ENCODE measurements around the gene PEX14. TPM values are rescaled to one million over a fixed set of nuclear protein-coding genes. Genes with fewer than 3 reads are reported as not detected.

The PEX14 gene
- total RNA-seq, 1 donor from 2014 or later = 17.8 TPM

GRCh38 chr1:10578070-10578469 lies 103.3 kb downstream of the PEX14 start:
- ChIA-PET CTCF (no interaction called here), POLR2A (no interaction called here)
- Mint-ChIP-seq H3K27ac (no peak overlapping the region), H3K4me1 (no peaks in the 10 kb centered on the region), H3K36me3 (ENCODE audit: low read depth) (peaks cover 18% of the 10 kb centered on the region), H3K4me3 (no peak overlapping the region), H3K27me3 (no peaks in the 10 kb centered on the region), H3K9me3 (no peaks in the 10 kb centered on the region)
- DNase-seq (no peak), ATAC-seq (ENCODE audit: low read depth) (no peak)
- TF ChIP-seq CTCF (IDR thresholded peaks at IDR 0.05) = no peak
- intact Hi-C loops (cut with micrococcal nuclease) = no loop called here

GRCh38 chr1:10583641-10584040 lies 108.9 kb downstream of the PEX14 start:
- Mint-ChIP-seq H3K9me3 (no peaks in the 10 kb centered on the region), H3K27me3 (no peaks in the 10 kb centered on the region), H3K4me1 (no peaks in the 10 kb centered on the region), H3K36me3 (ENCODE audit: low read depth) (peaks cover 6% of the 10 kb centered on the region), H3K27ac (no peak overlapping the region), H3K4me3 (no peak overlapping the region)
- ATAC-seq (ENCODE audit: low read depth) (no peak), DNase-seq (no peak)
- ChIA-PET CTCF (no interaction called here), POLR2A (no interaction called here)
- no peak for TF ChIP-seq CTCF (IDR thresholded peaks at IDR 0.05)
- intact Hi-C loops (cut with micrococcal nuclease) = no loop called here

GRCh38 chr1:10585242-10585641 lies 110.5 kb downstream of the PEX14 start:
- no peaks in the 10 kb centered on the region for H3K4me1 Mint-ChIP-seq
- intact Hi-C loops (cut with micrococcal nuclease) = no loop called here
- DNase-seq = no peak
- peaks cover 1% of the 10 kb centered on the region for H3K36me3 Mint-ChIP-seq (ENCODE audit: low read depth)
- ChIA-PET POLR2A (no interaction called here), CTCF (no interaction called here)
- no peak overlapping the region for H3K27ac Mint-ChIP-seq
- H3K4me3 Mint-ChIP-seq = no peak overlapping the region
- TF ChIP-seq CTCF (IDR thresholded peaks at IDR 0.05) = no peak
- no peak for ATAC-seq (ENCODE audit: low read depth)
- H3K27me3 Mint-ChIP-seq = no peaks in the 10 kb centered on the region
- H3K9me3 Mint-ChIP-seq = no peaks in the 10 kb centered on the region

- CTCF ChIA-PET = no interaction called here
- DNase-seq (no peak), ATAC-seq (ENCODE audit: low read depth) (no peak)
- no peak for TF ChIP-seq CTCF (IDR thresholded peaks at IDR 0.05)
- Mint-ChIP-seq H3K9me3 (no peaks in the 10 kb centered on the region), H3K4me3 (no peak overlapping the region), H3K36me3 (ENCODE audit: low read depth) (peaks cover 1% of the 10 kb centered on the region), H3K27ac (no peak overlapping the region), H3K27me3 (no peaks in the 10 kb centered on the region), H3K4me1 (no peaks in the 10 kb centered on the region)
- intact Hi-C loops (cut with micrococcal nuclease) = no loop called here
- POLR2A ChIA-PET = no interaction called here
Observed at GRCh38 chr1:10586125-10586524, 111.4 kb downstream of the PEX14 start.

GRCh38 chr1:10588640-10589039 lies 113.9 kb downstream of the PEX14 start:
- H3K4me3 Mint-ChIP-seq = no peak overlapping the region
- CTCF ChIA-PET = no interaction called here
- intact Hi-C loops (cut with micrococcal nuclease) = no loop called here
- no peak for DNase-seq
- POLR2A ChIA-PET = no interaction called here
- H3K27ac Mint-ChIP-seq = no peak overlapping the region
- no peak for ATAC-seq (ENCODE audit: low read depth)
- H3K4me1 Mint-ChIP-seq = no peaks in the 10 kb centered on the region
- TF ChIP-seq CTCF (IDR thresholded peaks at IDR 0.05) = no peak
- H3K9me3 Mint-ChIP-seq = no peaks in the 10 kb centered on the region
- peaks cover 1% of the 10 kb centered on the region for H3K36me3 Mint-ChIP-seq (ENCODE audit: low read depth)
- H3K27me3 Mint-ChIP-seq = no peaks in the 10 kb centered on the region
